GM12872 (cell line): ENCODE measurements around the gene ARPC1B.

ENCODE experiments used
- CTCF ChIP-seq: IDR thresholded peaks from 3 replicates; pipeline ENCODE4 v1.5.1; 2011; ENCODE audit warnings: low read depth, mild to moderate bottlenecking, low read length, moderate library complexity; ENCODE audit not compliant: insufficient read depth

The ARPC1B gene

GRCh38 chr7:99440195-99440594 lies 65.7 kb downstream of the ARPC1B start:
- TF ChIP-seq CTCF: no peak
